OCI-LY1 (cell line): ENCODE data around the gene INPP5B.

ENCODE experiments used
- H2AFZ ChIP-seq: fragments of 200-600 bp; sonication (generic), shearing (Covaris generic); 2 replicates; pipeline ENCODE4 v1.6.0; 2014; ENCODE audit warnings: antibody characterized with exemption, mild to moderate bottlenecking, low read length
- H3F3A ChIP-seq: fragments of 200-600 bp; sonication (generic), shearing (Covaris generic); 2 replicates; pipeline ENCODE4 v1.6.0; 2014; ENCODE audit warnings: mild to moderate bottlenecking, antibody characterized with exemption, low read length, moderate library complexity; ENCODE audit not compliant: insufficient read depth
- H3K27ac ChIP-seq: fragments of 200-600 bp; sonication (generic); 2 replicates; pipeline ENCODE4 v1.5.1; 2014; ENCODE audit warnings: low read length, mixed run types, mild to moderate bottlenecking, low read depth; ENCODE audit not compliant: poor library complexity, severe bottlenecking
- H3K27me3 ChIP-seq: fragments of 200-600 bp; sonication (generic); 2 replicates; pipeline ENCODE4 v1.6.0; 2014; ENCODE audit warnings: antibody characterized with exemption, mild to moderate bottlenecking, low read length, moderate library complexity; ENCODE audit not compliant: insufficient read depth
- H3K36me3 ChIP-seq: fragments of 200-600 bp; sonication (generic); 2 replicates; pipeline ENCODE4 v1.6.1; 2014; ENCODE audit warnings: mild to moderate bottlenecking, antibody characterized with exemption, low read length, moderate library complexity, mixed read lengths; ENCODE audit not compliant: insufficient read depth
- H3K4me1 ChIP-seq: fragments of 200-600 bp; sonication (generic); 2 replicates; pipeline ENCODE4 v1.5.1; 2014; ENCODE audit warnings: mild to moderate bottlenecking, low read length, moderate library complexity; ENCODE audit not compliant: insufficient read depth, severe bottlenecking
- H3K4me2 ChIP-seq: fragments of 200-600 bp; sonication (generic), shearing (Covaris generic); 2 replicates; pipeline ENCODE4 v1.6.1; 2014; ENCODE audit warnings: low read length
- H3K4me3 ChIP-seq: fragments of 200-600 bp; sonication (generic); 2 replicates; pipeline ENCODE4 v1.5.1; 2014; ENCODE audit warnings: low read length, low read depth, mild to moderate bottlenecking, mixed read lengths; ENCODE audit not compliant: poor library complexity, severe bottlenecking
- H3K79me2 ChIP-seq: fragments of 200-600 bp; shearing (Covaris generic); 2 replicates; pipeline ENCODE4 v1.6.1; 2016; ENCODE audit warnings: mixed run types, low read length, mixed read lengths; ENCODE audit not compliant: insufficient read depth
- H3K9ac ChIP-seq: fragments of 200-600 bp; sonication (generic), shearing (Covaris generic); 2 replicates; pipeline ENCODE4 v1.6.1; 2014; ENCODE audit warnings: mild to moderate bottlenecking, low read length, mixed read lengths
- H3K9me2 ChIP-seq: fragments of 200-600 bp; sonication (generic), shearing (Covaris generic); 2 replicates; pipeline ENCODE4 v1.6.1; 2014; ENCODE audit warnings: low read depth, mild to moderate bottlenecking, low read length, mixed read lengths
- H3K9me3 ChIP-seq: fragments of 200-600 bp; shearing (Covaris generic); 2 replicates; pipeline ENCODE4 v1.6.1; 2014; ENCODE audit warnings: low read length, mixed read lengths
- H4K20me1 ChIP-seq: fragments of 200-600 bp; sonication (generic), shearing (Covaris generic); 2 replicates; pipeline ENCODE4 v1.6.0; 2016; ENCODE audit warnings: mild to moderate bottlenecking, low read length; ENCODE audit not compliant: insufficient read depth
- EZH2 ChIP-seq: fragments of 200-600 bp; sonication (generic), shearing (Covaris generic); IDR thresholded peaks from 2 replicates; pipeline ENCODE4 v1.8.0; 2017; ENCODE audit warnings: borderline replicate concordance, mixed run types, mild to moderate bottlenecking, antibody characterized with exemption, low read length, moderate library complexity, mixed read lengths
- TF ChIP-seq, protein P1 (sequence below): fragments of 200-600 bp; sonication (generic), shearing (Covaris generic); IDR thresholded peaks from 2 replicates; pipeline ENCODE4 v1.5.1; 2017; ENCODE audit warnings: mild to moderate bottlenecking, antibody characterized with exemption, low read length, moderate library complexity, mixed read lengths

The INPP5B gene

DNA sequence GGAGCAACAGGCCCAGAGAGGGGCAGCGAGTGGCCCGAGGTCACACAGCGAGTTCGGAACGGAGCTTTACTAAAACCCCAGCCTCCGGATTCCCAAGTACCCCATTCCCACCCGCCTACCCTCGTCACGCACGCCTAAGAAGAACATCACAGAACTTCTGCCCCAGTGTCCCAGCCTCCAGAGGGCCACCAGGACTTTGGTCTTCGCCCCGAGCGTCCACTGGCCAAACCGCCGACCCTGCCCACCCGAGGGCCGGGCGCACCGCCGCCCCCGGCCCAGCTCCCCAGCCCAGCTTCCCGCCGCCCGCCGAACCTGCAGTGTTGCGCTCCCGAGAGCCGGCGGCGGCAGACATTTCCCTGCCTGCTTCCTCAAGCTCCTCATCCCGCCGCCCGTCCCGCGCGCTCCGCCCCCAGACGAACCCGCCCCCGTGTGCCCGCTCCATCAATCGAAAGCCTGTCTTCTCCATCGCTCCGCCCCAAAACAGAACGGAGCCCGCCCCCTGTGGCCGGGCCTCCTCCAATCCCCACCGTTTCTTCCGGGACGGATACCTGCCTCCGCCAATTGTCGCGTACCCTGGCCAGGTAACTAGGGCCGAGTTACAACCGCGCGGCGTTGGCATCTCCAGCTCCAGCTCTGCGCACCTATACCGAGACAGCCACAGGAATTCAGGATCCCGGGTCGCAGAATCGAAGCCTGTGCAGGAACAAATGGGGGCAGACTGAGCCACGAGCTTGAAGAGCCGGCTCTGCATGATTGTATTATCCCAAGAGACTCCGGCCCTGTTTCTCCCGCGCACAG, 15.3 kb downstream of the INPP5B start:
- Histone ChIP-seq H3K36me3 (peaks cover 4% of the 10 kb centered on the region; the same call in 1 of the 2 replicates), H4K20me1 (no peaks in the 10 kb centered on the region), H3K79me2 (peaks cover 22% of the 10 kb centered on the region; the same call in 1 of the 2 replicates), H3K4me3 (peak overlapping the region; percentile 87), H3F3A (no peaks in the 10 kb centered on the region), H3K4me1 (peaks cover 51% of the 10 kb centered on the region), H3K4me2 (peak overlapping the region; percentile 94), H3K9me2 (no peaks in the 10 kb centered on the region), H2AFZ (0 out of 2 replicates have a peak overlapping the region, but pooled peaks have one; percentile 25), H3K9ac (peak overlapping the region; percentile 75), H3K9me3 (no peaks in the 10 kb centered on the region), H3K27ac (peak overlapping the region; percentile 87), H3K27me3 (no peaks in the 10 kb centered on the region)
- TF ChIP-seq, protein P1, sequence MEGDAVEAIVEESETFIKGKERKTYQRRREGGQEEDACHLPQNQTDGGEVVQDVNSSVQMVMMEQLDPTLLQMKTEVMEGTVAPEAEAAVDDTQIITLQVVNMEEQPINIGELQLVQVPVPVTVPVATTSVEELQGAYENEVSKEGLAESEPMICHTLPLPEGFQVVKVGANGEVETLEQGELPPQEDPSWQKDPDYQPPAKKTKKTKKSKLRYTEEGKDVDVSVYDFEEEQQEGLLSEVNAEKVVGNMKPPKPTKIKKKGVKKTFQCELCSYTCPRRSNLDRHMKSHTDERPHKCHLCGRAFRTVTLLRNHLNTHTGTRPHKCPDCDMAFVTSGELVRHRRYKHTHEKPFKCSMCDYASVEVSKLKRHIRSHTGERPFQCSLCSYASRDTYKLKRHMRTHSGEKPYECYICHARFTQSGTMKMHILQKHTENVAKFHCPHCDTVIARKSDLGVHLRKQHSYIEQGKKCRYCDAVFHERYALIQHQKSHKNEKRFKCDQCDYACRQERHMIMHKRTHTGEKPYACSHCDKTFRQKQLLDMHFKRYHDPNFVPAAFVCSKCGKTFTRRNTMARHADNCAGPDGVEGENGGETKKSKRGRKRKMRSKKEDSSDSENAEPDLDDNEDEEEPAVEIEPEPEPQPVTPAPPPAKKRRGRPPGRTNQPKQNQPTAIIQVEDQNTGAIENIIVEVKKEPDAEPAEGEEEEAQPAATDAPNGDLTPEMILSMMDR: no peak
- no peak for TF ChIP-seq EZH2

DNA sequence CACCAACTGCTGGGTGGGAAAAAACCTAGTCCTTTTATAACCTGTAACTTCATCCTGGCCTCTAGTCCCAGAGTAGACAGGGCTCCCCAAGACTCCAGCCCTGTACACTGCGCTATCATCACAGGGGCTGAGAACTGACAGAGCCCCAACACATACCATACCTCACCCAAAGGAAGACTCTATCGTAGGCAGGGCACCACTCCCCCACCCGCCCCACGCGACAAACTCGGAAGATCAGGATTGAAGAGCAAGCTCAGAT, 15.8 kb downstream of the INPP5B start:
- no peaks in the 10 kb centered on the region for H3K9me3 ChIP-seq
- peak overlapping the region; percentile 87 for H3K4me3 ChIP-seq
- TF ChIP-seq EZH2: no peak
- TF ChIP-seq, protein P1: no peak
- H2AFZ ChIP-seq: no peak overlapping the region
- H3K36me3 ChIP-seq: peaks cover 4% of the 10 kb centered on the region; the same call in 1 of the 2 replicates
- H3K9ac ChIP-seq: peak overlapping the region; percentile 73
- no peaks in the 10 kb centered on the region for H3K9me2 ChIP-seq
- no peaks in the 10 kb centered on the region for H4K20me1 ChIP-seq
- peaks cover 56% of the 10 kb centered on the region for H3K4me1 ChIP-seq
- peaks cover 22% of the 10 kb centered on the region; the same call in 1 of the 2 replicates for H3K79me2 ChIP-seq
- no peaks in the 10 kb centered on the region for H3F3A ChIP-seq
- peak overlapping the region; percentile 89 for H3K4me2 ChIP-seq
- no peaks in the 10 kb centered on the region for H3K27me3 ChIP-seq
- H3K27ac ChIP-seq: peak overlapping the region; percentile 87

DNA sequence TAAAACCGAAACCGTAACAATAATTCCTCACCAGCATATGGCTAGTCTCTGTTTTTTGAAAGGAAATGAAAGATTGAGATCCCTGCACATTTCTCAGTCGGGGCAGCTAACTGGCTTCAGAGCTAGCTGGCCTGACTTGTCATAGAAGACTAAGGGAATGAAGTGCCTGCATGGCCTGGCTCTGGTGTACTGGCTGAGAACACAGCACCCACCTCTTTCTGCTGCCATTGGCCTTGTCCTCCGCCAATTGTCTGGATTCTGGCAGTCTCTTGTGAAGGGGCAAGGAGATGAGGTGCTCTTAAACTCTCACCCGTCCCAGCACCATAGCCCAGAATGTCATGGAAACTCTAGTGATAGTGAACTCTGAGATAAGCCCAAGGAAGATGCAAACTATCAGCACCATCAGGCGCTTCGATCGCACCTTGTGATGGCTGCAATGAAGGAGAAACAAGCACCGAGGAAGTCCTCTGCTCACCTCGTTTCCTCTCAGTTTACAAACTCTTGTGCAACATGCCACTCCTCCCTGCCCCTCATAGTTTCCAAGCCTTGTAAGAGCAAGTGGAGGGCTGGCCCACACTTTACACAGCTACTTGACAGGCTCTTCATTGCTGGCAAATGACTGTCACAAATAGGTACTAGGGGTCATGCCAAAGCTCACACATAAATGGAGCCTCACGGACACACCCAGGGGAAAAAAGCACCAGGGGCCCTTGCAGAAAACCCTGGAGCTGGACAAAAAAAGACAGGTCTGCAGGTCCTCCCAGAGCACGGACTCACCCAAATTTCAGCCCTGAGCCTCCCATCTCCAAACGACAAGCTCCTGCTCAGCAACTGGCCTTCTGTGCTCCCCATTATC, 16.4 kb downstream of the INPP5B start:
- Histone ChIP-seq H3K9ac (peak overlapping the region; percentile 73), H2AFZ (no peak overlapping the region), H3K4me3 (peak overlapping the region; percentile 87), H3K9me2 (no peaks in the 10 kb centered on the region), H3K27ac (peak overlapping the region; percentile 87), H3F3A (peaks cover 3% of the 10 kb centered on the region; the same call in 1 of the 2 replicates), H3K9me3 (no peaks in the 10 kb centered on the region), H3K27me3 (no peaks in the 10 kb centered on the region), H3K79me2 (peaks cover 26% of the 10 kb centered on the region), H3K4me1 (peaks cover 61% of the 10 kb centered on the region), H4K20me1 (no peaks in the 10 kb centered on the region), H3K36me3 (peaks cover 4% of the 10 kb centered on the region; the same call in 1 of the 2 replicates), H3K4me2 (peak overlapping the region; percentile 89)
- no peak for TF ChIP-seq EZH2
- TF ChIP-seq, protein P1: no peak
